ENCODE results near the gene TUBA3E. TPM values are rescaled to one million over a fixed set of nuclear protein-coding genes. Genes with fewer than 3 reads are reported as not detected.

The TUBA3E gene
- total and polyA plus RNA-seq, 9 of the 15 experiments (the other 6 are each of a cell fraction or from before 2014, with no cell fraction given) = 0.09 to 0.30 (median 0.13) TPM; not detected in 3

GRCh38 chr2:130181325-130181879 lies 16.8 kb downstream of the TUBA3E start, which contains the start of gene SMPD4 (continued):
- no peak for TF ChIP-seq ELF2 (CRISPR knock-in tag; IDR thresholded peaks at IDR 0.05)
- no peak for TF ChIP-seq COPS2 (conservative IDR thresholded peaks at IDR 0.05)
- no peak; the same call in 1 of the 2 replicates for TF ChIP-seq BHLHE40 (IDR thresholded peaks at IDR 0.05; ENCODE audit: low read length)
- TF ChIP-seq ZC3H4 (CRISPR knock-in tag; IDR thresholded peaks at IDR 0.05; ENCODE audit: borderline replicate concordance) = no peak
- no peak for TF ChIP-seq ZNF445 (CRISPR knock-in tag; IDR thresholded peaks at IDR 0.05; ENCODE audit: low read depth)
- TF ChIP-seq ZNF347 (CRISPR knock-in tag; IDR thresholded peaks at IDR 0.05; ENCODE audit: low read depth) = no peak
- no peak for TF ChIP-seq EHMT2 (IDR thresholded peaks at IDR 0.05)
- no peak for TF ChIP-seq PRMT5 (CRISPR knock-in tag; IDR thresholded peaks at IDR 0.05)
- TF ChIP-seq TRIM25 (IDR thresholded peaks at IDR 0.05; ENCODE audit: borderline replicate concordance) = no peak
- TF ChIP-seq CGGBP1 (CRISPR knock-in tag; IDR thresholded peaks at IDR 0.05) = no peak
- no peak for TF ChIP-seq BRD4 (IDR thresholded peaks at IDR 0.05)
- TF ChIP-seq BACH1 (tag; IDR thresholded peaks at IDR 0.05) = no peak
- no peak; the same call in 1 of the 2 replicates for TF ChIP-seq MBD2 (IDR thresholded peaks at IDR 0.05; ENCODE audit: borderline replicate concordance, low read depth)
- no peak for TF ChIP-seq THRAP3 (IDR thresholded peaks at IDR 0.05; ENCODE audit: borderline replicate concordance)
- no peak for TF ChIP-seq ZNF324 (CRISPR knock-in tag; IDR thresholded peaks at IDR 0.05)
- TF ChIP-seq SP1 (CRISPR knock-in tag; IDR thresholded peaks at IDR 0.05) = peak; percentile 97
- TF ChIP-seq THAP7 (CRISPR knock-in tag; IDR thresholded peaks at IDR 0.05) = no peak
- TF ChIP-seq ZNF232 (CRISPR knock-in tag; IDR thresholded peaks at IDR 0.05) = no peak
- TF ChIP-seq SAFB2 (IDR thresholded peaks at IDR 0.05; ENCODE audit: borderline replicate concordance, low read depth, low read length, severe bottlenecking) = no peak
- TF ChIP-seq ZNF75A (CRISPR knock-in tag; IDR thresholded peaks at IDR 0.05) = no peak
- TF ChIP-seq ZNF263 (CRISPR knock-in tag; IDR thresholded peaks at IDR 0.05; ENCODE audit: borderline replicate concordance) = no peak
- no peak for TF ChIP-seq TSHZ1 (CRISPR knock-in tag; IDR thresholded peaks at IDR 0.05)
- TF ChIP-seq RCOR1 (IDR thresholded peaks at IDR 0.05; ENCODE audit: borderline replicate concordance in 1 of 2, low read depth in 2 of 2, low read length in 2 of 2) = no peak
- TF ChIP-seq ATF1 (CRISPR knock-in tag; IDR thresholded peaks at IDR 0.05) = peak; percentile 88
- TF ChIP-seq ATF1 (tag; IDR thresholded peaks at IDR 0.05) = peak; percentile 97
- TF ChIP-seq ZNF217 (CRISPR knock-in tag; IDR thresholded peaks at IDR 0.05) = no peak

All from K562 (cell line).